GM12874 (cell line): ENCODE measurements around the gene IL6.

Source experiments
- TF ChIP-seq, protein P1 (sequence below): IDR thresholded peaks from 2 replicates; pipeline ENCODE4 v1.5.1; 2011; ENCODE audit warnings: low read depth, mild to moderate bottlenecking, control low read depth, low read length, moderate library complexity; ENCODE audit not compliant: insufficient read depth

IL6 gene

DNA sequence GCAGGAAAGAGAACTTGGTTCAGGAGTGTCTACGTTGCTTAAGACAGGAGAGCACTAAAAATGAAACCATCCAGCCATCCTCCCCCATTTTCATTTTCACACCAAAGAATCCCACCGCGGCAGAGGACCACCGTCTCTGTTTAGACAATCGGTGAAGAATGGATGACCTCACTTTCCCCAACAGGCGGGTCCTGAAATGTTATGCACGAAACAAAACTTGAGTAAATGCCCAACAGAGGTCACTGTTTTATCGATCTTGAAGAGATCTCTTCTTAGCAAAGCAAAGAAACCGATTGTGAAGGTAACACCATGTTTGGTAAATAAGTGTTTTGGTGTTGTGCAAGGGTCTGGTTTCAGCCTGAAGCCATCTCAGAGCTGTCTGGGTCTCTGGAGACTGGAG, 1.4 kb upstream of the IL6 start:
- TF ChIP-seq, protein P1, sequence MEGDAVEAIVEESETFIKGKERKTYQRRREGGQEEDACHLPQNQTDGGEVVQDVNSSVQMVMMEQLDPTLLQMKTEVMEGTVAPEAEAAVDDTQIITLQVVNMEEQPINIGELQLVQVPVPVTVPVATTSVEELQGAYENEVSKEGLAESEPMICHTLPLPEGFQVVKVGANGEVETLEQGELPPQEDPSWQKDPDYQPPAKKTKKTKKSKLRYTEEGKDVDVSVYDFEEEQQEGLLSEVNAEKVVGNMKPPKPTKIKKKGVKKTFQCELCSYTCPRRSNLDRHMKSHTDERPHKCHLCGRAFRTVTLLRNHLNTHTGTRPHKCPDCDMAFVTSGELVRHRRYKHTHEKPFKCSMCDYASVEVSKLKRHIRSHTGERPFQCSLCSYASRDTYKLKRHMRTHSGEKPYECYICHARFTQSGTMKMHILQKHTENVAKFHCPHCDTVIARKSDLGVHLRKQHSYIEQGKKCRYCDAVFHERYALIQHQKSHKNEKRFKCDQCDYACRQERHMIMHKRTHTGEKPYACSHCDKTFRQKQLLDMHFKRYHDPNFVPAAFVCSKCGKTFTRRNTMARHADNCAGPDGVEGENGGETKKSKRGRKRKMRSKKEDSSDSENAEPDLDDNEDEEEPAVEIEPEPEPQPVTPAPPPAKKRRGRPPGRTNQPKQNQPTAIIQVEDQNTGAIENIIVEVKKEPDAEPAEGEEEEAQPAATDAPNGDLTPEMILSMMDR, result 0 out of 2 replicates have a peak, but pooled peaks have one; percentile 14

GRCh38 chr7:22726345-22726906, 574 bp upstream of the IL6 start:
- TF ChIP-seq, protein P1, result peak; percentile 70

- TF ChIP-seq, protein P1, result no peak
Observed at GRCh38 chr7:22727714-22728035, 675 bp downstream of the IL6 start.

GRCh38 chr7:22728401-22729029, 1.5 kb downstream of the IL6 start:
- TF ChIP-seq, protein P1, result peak; percentile 43; the same call in 1 of the 2 replicates

GRCh38 chr7:22729180-22729825, 2.3 kb downstream of the IL6 start:
- TF ChIP-seq, protein P1, result no peak

DNA sequence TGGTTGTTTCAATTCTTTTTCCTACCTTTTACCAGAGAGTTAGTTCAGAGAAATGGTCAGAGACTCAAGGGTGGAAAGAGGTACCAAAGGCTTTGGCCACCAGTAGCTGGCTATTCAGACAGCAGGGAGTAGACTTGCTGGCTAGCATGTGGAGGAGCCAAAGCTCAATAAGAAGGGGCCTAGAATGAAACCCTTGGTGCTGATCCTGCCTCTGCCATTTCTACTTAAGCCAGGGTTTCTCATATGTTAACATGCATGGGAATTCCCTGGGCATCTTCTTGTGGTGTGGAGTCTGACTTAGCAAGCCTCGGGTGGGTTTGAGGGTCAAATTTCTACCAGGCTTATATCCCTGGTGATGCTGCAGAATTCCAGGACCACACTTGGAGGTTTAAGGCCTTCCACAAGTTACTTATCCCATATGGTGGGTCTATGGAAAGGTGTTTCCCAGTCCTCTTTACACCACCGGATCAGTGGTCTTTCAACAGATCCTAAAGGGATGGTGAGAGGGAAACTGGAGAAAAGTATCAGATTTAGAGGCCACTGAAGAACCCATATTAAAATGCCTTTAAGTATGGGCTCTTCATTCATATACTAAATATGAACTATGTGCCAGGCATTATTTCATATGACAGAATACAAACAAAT, 3.2 kb downstream of the IL6 start:
- TF ChIP-seq, protein P1, result no peak

GRCh38 chr7:22730921-22731654, 4.1 kb downstream of the IL6 start:
- TF ChIP-seq, protein P1, result no peak
